HCT116 (cell line): ENCODE results near the gene PPIL1.

Experiments
- POLR2A ChIP-seq: IDR thresholded peaks from 2 replicates; pipeline ENCODE4 v1.7.0; 2011; ENCODE audit warnings: borderline replicate concordance; ENCODE audit not compliant: insufficient read depth, insufficient read length; ENCODE audit errors: extremely low read depth
- TF ChIP-seq, protein P1 (sequence below), 3 experiments: fragments of 200-600 bp in 1 of 3; sonication (generic) in 1 of 3; IDR thresholded peaks in 2 of 3; conservative IDR thresholded peaks in 1 of 3; 2 replicates each; pipeline ENCODE4 v1.5.1; 2012 to 2017; ENCODE audit warnings: low read depth in 2 of 3, low read length in 2 of 3, antibody characterized with exemption in 1 of 3, borderline replicate concordance in 1 of 3, control low read depth in 1 of 3, mild to moderate bottlenecking in 1 of 3, mixed read lengths in 1 of 3, mixed run types in 1 of 3, moderate library complexity in 1 of 3; ENCODE audit not compliant: insufficient read depth in 1 of 3

DNA sequence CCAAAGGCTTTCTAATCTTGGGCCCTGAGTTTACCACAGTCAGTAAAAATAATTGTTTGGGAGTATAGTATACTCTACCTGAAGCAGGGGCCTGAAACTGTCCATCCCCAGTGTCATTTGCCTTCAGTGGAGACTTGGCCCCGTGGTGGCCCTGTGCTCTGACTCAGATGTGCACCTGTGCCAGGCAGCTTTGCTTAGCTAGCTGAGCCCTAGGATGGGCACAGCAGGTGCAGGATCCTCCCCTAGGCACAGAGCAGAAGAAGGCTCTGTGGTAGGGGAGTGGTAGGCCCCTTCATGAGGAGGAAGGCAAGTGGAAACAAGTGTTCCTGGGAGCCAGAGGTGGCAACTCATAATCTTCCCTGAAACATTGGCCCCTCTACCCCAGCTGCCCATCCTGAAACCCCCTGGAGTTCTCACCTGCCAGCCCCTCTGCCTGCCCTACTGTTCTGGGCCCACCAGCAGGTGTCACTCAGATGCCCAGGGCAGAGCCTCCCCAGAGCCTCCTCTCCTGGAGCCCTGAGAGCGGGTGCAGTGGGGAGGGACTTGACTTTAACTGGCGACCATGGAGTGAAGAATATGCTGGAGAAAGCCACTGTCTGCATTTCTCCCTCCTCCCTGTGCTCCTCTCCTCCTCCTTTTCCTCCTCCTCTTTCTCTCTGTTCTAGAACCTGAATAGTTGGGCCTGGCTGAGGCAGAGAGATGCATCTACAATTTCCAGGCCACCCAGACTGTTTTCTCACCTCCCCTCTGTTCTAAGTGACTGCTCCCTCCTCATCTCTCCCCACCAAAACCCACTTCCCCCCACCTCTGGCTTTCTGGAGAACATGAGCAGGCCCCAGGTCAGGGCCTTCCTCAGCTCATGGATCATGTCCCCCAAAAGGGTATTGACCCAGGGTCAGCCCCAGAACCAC, 38.2 kb downstream of the PPIL1 start:
- TF ChIP-seq, protein P1, sequence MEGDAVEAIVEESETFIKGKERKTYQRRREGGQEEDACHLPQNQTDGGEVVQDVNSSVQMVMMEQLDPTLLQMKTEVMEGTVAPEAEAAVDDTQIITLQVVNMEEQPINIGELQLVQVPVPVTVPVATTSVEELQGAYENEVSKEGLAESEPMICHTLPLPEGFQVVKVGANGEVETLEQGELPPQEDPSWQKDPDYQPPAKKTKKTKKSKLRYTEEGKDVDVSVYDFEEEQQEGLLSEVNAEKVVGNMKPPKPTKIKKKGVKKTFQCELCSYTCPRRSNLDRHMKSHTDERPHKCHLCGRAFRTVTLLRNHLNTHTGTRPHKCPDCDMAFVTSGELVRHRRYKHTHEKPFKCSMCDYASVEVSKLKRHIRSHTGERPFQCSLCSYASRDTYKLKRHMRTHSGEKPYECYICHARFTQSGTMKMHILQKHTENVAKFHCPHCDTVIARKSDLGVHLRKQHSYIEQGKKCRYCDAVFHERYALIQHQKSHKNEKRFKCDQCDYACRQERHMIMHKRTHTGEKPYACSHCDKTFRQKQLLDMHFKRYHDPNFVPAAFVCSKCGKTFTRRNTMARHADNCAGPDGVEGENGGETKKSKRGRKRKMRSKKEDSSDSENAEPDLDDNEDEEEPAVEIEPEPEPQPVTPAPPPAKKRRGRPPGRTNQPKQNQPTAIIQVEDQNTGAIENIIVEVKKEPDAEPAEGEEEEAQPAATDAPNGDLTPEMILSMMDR (IDR thresholded peaks at IDR 0.05 in 2 of 3, conservative IDR thresholded peaks at IDR 0.05 in 1 of 3; ENCODE audit: borderline replicate concordance in 1 of 3, insufficient read depth in 1 of 3, low read depth in 2 of 3, low read length in 2 of 3) = peak in 2 of 3 experiments; percentile 10 to 14; a peak in 1 of 6 replicates
- TF ChIP-seq POLR2A = no peak
